Skin epidermis (tissue), 12 donors: ENCODE results near the gene DEPDC7.
"Not testable (repeated sequence)": the region's sequence is repeated elsewhere in the genome, so short reads cannot be mapped to it uniquely, and the experiment has no call there.

ENCODE experiments used
- H3K27ac ChIP-seq, 21 experiments: fragments of 200-600 bp; sonication (generic) in 11 of 21; one replicate each; pipeline ENCODE4 v1.5.0; 2020; ENCODE audit warnings: mild to moderate bottlenecking in 3 of 21, inconsistent platforms in 2 of 21, moderate library complexity in 2 of 21
- H3K4me3 ChIP-seq, 7 experiments: fragments of 200-600 bp; sonication (generic) in 2 of 7; one replicate each; pipeline ENCODE4 v1.5.0; 2020; ENCODE audit warnings: inconsistent platforms in 2 of 7, mild to moderate bottlenecking in 2 of 7, moderate library complexity in 1 of 7

The DEPDC7 gene

DNA sequence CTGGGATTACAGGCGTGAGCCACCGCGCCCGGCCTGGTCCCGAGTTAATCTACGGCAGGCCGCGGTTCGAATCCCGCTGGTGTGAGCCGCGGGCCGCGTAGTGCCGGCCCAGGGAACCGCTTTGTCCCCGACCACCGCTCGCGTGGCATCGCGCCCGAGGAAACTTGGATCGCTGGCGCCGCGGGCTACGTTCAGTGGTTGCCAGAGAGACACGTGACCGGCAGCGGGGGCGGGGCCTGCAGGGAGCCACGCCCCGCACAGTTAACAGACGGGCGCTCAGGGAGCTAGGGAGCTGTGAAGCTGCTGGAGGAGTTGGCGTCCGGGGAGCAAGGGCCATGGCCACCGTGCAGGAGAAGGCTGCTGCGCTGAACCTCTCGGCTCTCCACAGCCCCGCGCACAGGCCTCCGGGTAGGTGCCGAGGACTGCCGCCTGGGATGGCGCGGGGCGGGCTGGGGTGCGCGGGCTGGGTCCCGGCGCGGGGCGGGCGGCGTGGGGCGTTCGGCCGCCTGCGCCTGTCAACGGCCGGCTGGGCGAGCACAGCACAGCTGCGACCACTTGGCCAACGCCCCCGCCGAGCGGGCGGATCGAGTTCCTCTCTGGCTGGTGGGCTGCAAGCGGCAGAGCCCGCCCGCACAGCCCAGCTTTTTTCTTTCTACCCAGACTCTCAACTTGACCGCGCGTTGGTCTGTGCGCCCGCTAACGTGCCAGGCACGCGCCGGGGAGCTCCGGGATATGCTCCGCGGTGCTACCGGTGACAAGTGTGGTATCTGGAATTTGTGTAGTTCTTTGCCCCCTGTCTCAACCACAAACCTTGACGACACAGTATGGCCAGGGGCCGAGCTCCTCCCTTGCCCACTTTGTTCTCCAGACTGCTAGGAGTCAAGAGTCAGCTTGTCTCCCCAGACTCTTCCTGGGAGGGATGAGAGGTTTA, at the start of gene DEPDC7:
DEPDC7 (plus strand) TSS at position 258 of the 931 bp plus-strand sequence; CDS start at position 336, 78 bp downstream.
- Histone ChIP-seq H3K27ac (peak within 1 kb of the TSS in 18 of 21 experiments; percentile 3 to 83 (median 56)), H3K4me3 (peak within 1 kb of the TSS; percentile 37 to 68 (median 52))

GRCh38 chr11:32968541-32968940, 47.1 kb upstream of the DEPDC7 start:
- Histone ChIP-seq H3K27ac (no peak overlapping the region), H3K4me3 (no peak overlapping the region)

DNA sequence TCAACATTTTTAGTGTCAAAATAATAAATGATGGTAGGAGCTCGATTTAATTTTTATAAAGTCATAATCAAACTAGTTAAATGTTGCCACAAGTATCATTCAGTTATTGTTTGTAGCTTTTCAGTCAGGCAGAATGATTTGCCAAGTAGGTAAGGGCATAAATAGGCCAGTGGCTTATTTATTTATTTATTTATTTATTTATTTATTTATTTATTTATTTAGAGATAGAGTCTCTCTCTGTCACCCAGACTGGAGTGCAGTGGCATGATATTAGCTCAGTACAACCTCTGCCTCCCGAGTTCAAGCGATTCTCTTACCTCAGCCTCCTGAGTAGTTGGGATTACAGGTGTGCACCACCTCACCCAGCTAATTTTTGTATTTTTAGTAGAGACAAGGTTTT, 43.4 kb upstream of the DEPDC7 start:
- H3K4me3 ChIP-seq, H3K27ac ChIP-seq: not testable (repeated sequence)

DNA sequence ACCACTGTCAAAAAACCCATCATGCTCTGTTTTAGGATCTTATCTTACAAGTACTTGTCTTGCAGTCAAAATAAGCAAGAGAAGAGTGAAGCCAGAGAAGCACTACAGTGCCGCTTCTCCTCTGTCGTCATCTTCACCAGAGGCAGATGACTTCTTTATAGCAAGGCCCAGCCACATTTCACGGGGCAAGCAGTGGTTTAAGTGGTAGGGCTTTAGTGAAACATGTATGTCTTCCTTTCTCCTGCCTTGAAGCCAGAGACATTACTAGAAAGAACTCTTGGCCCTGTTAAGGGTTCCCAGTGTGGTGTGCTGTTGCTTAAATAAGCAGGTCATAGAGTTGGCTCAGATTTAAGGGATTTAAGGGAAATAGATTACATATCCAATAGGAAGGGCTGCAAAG, 42.9 kb upstream of the DEPDC7 start:
- Histone ChIP-seq H3K27ac (no peak overlapping the region), H3K4me3 (no peak overlapping the region)

DNA sequence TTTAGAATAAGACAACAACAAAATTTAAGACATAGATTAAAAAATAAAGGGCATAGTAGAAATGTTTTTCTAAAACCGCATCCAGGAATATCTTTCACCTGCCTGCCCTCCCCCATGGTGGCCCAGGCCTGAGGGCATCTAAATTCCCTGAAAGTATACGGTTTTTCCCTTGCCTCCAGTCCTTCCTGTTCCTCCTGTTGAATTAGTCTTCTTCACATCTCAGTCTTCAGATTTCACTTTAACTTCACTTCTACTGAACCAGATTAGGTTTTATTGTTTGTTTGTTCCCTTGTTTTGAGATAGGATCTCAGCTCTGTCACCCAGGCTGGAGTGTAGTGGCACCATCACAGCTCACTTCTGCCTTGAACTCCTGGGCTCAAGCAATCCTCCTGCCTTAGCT, 33.1 kb upstream of the DEPDC7 start:
- no peak overlapping the region for H3K4me3 ChIP-seq

DNA sequence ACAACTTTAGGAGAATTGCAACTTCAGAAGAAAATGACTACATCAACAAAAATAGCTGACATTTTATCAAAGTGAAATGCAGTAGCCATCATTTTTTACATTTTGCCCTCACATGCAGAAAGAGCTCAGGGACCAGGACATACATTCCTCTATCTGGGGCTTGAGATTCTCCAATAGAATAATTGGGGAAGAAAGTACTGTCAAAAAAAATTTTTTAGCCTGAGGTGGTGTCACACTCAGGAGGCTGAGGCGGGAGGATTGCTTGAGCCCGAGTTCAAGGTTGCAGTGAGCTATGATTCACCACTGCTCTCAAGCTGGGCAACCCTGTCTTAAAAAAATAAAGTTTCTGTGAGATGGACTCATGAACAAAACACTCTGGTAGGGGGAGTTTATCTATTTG, 32.2 kb upstream of the DEPDC7 start:
- no peak overlapping the region for H3K4me3 ChIP-seq
- H3K27ac ChIP-seq: no peak overlapping the region

More for the DNA sequence above, 33.1 kb upstream of the DEPDC7 start:
- no peak overlapping the region for H3K27ac ChIP-seq

- H3K27ac ChIP-seq: no peak overlapping the region
- no peak overlapping the region for H3K4me3 ChIP-seq
Measured at GRCh38 chr11:32985600-32985999, 30.1 kb upstream of the DEPDC7 start.

DNA sequence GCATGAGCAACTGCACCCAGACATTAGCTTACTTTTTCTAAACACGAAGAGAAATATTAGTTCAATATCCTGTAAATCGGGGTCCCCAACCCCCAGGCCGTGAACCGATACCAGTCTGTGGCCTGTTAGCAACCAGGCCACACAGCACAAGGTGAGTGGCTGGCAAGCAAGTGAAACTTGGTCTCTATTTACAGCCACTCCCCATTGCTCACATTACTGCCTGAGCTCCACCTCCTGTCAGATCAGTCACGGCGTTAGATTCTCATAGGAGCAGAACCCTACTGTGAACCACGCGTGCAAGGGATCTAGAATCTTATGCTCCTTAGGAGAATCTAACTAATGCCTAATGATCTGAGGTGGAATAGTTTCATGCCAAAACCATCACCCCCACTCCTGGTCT, 27.8 kb upstream of the DEPDC7 start:
- Histone ChIP-seq H3K4me3 (no peak overlapping the region), H3K27ac (no peak overlapping the region)

DNA sequence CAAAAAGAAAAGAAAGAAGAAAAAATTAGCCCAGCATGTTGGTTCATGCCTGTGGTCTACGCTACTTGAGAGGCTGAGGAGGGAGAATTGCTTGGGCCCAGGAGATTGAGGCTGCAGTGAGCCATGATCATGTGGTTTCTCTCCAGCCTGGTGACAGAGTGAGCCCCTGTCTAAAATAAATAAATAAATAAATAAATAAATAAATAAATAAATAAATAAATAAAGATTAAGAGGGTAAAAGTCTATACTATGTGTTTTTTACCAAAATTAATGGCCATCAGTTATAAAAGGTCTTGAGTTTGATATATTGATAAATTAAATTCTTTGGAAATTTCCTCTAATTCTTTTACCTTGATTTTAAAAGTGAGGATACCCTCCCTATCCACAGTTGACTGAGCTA, 25.2 kb upstream of the DEPDC7 start:
- H3K27ac ChIP-seq: no peak overlapping the region
- no peak overlapping the region for H3K4me3 ChIP-seq

GRCh38 chr11:32991427-32991826, 24.3 kb upstream of the DEPDC7 start:
- Histone ChIP-seq H3K27ac (no peak overlapping the region), H3K4me3 (no peak overlapping the region)

GRCh38 chr11:32991898-32992297, 23.8 kb upstream of the DEPDC7 start:
- Histone ChIP-seq H3K4me3 (no peak overlapping the region), H3K27ac (no peak overlapping the region)

- Histone ChIP-seq H3K27ac (peak overlapping the region in 6 of 21 experiments; percentile 6 to 67 (median 15)), H3K4me3 (no peak overlapping the region)
Measured at GRCh38 chr11:33000181-33000580, 15.5 kb upstream of the DEPDC7 start.

DNA sequence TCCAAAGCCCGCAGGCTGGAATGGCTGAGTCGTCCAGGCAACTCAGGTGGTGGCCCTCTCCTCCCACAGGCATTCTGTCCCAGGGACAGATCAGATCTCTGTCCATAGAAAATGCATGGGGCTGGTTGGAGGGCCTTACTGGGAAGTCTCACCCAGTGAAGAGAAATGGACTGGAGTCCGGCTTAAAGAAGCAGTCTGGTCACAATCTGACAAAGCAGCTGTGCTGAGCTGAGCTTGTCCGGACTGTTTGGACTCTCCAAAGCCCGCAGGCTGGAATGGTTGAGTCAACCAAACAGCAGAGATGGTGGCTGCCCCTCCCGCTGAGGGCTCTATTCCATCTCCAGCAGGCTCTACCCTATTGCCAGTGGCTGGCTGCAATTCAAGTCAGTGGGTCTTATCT, 14.4 kb upstream of the DEPDC7 start:
- H3K27ac ChIP-seq: peak overlapping the region in 8 of 21 experiments; percentile 9 to 67 (median 30)

GRCh38 chr11:33001751-33002542, 13.7 kb upstream of the DEPDC7 start:
- H3K27ac ChIP-seq: peak overlapping the region in 3 of 21 experiments; percentile 20 to 67 (median 59)
- no peak overlapping the region for H3K4me3 ChIP-seq

More for the DNA sequence above, 14.4 kb upstream of the DEPDC7 start:
- H3K4me3 ChIP-seq: no peak overlapping the region

DNA sequence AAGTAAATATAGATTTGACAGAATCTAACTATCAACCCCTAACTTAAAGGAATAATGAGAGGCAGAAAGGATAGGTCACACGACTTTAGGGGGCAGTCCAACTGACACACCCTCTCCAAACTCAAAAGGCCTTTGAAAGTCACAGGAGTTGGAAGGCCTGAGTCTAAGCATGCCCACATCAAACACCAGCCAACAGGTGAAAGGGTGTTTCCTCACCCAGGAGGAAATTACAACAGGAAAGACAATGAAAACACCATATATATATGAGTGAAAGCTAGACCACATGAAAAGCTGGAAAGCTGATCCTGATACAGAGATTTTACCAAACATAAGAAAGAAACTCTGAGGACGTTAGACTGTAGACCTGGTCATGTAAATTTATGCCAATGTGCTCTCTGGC, 10.5 kb upstream of the DEPDC7 start:
- no peak overlapping the region for H3K4me3 ChIP-seq

DNA sequence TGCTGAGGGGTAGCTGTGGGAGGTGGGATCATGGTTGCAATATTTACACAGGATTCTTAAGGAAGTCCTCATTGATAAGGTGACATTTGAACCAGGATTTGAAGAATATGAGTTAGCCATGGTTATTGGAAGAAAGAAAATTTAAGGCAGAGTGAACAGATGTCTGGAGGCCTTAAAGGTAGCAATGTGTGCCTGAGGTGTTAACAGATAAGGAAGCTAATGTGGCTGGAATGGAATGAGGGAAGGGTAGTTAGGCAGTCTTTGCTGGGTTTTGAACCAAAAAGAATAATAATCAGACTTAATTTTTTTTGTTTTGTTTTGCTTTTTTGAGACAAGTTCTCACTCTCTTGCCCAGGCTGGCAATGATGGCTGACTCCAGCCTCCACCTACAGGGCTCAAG, 9.7 kb upstream of the DEPDC7 start:
- no peak overlapping the region for H3K27ac ChIP-seq
- H3K4me3 ChIP-seq: no peak overlapping the region

More for the DNA sequence above, 10.5 kb upstream of the DEPDC7 start:
- H3K27ac ChIP-seq: no peak overlapping the region

DNA sequence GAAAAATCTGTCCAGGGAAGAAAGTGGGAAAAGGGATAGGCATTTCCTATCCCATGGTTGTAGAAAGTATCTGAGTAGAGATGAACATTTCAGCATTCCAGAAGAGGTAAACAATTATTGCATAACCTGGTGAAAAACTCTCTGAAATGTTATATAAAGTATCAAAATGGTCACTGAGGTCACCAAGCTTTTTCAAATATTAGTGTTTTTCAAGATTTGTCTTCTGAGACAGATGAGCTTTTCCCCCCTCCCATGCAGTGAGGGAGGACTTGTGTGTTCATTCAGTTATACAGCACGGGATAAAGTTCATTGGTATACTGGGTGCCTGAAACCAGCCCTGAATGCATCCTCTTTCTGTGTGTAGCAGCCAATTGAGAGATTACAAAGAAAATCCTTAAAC, 1.9 kb upstream of the DEPDC7 start:
- no peak overlapping the region for H3K27ac ChIP-seq

GRCh38 chr11:33016654-33017053, 976 bp downstream of the DEPDC7 start:
- Histone ChIP-seq H3K4me3 (peak overlapping the region; percentile 37 to 68 (median 52)), H3K27ac (peak overlapping the region in 7 of 21 experiments; percentile 14 to 83 (median 57))

More for the DNA sequence above, 1.9 kb upstream of the DEPDC7 start:
- H3K4me3 ChIP-seq: no peak overlapping the region

GRCh38 chr11:33017478-33017877, 1.8 kb downstream of the DEPDC7 start:
- Histone ChIP-seq H3K4me3 (no peak overlapping the region), H3K27ac (no peak overlapping the region)

- Histone ChIP-seq H3K27ac (no peak overlapping the region), H3K4me3 (no peak overlapping the region)
Measured at GRCh38 chr11:33017965-33018364, 2.3 kb downstream of the DEPDC7 start.
